PC-9 (cell line): ENCODE data around the gene KAT8. TPM values are rescaled to one million over a fixed set of nuclear protein-coding genes. Genes with fewer than 3 reads are reported as not detected.

Source experiments
- BruUV-seq: library from RNA; stranded (reverse); fragments of 400-500 nt; replicated peaks from 2 replicates; lab custom pipeline; 2021; lab: Mats Ljungman, UMichigan
- CTCF ChIA-PET: fragments of 300-600 bp; sonication (Branson Sonifier 250); formaldehyde crosslinking; loops from one replicate; lab custom pipeline; 2022; ENCODE audit warnings: antibody characterized with exemption; lab: Charles Lee
- POLR2A ChIA-PET: fragments of 300-600 bp; sonication (Branson Sonifier 250); formaldehyde crosslinking; loops from one replicate; lab custom pipeline; 2022; ENCODE audit warnings: antibody characterized with exemption; ENCODE audit not compliant: unreplicated experiment; lab: Charles Lee
- DNase-seq, 2 experiments: peaks; one replicate each; pipeline versions ENCODE4 v3.0.0 to v3.0.0-alpha.2; 2015 to 2022; ENCODE audit warnings: mixed read lengths in 1 of 2
- H2AFZ ChIP-seq: fragments of 200-600 bp; sonication (generic); 2 replicates; pipeline ENCODE4 v1.8.1; 2017; ENCODE audit warnings: antibody characterized with exemption
- H3F3A ChIP-seq: fragments of 200-600 bp; sonication (generic); 2 replicates; pipeline ENCODE4 v1.8.1; 2017; ENCODE audit warnings: antibody characterized with exemption, mild to moderate bottlenecking, low read depth; ENCODE audit not compliant: insufficient read depth
- H3K27ac ChIP-seq: fragments of 200-600 bp; sonication (generic); 2 replicates; pipeline ENCODE4 v1.6.1; 2016; ENCODE audit warnings: mixed run types
- H3K27me3 ChIP-seq: fragments of 200-600 bp; sonication (generic); 2 replicates; pipeline ENCODE4 v1.6.1; 2016; ENCODE audit warnings: low read depth, mixed run types; ENCODE audit not compliant: insufficient read depth
- H3K36me3 ChIP-seq: fragments of 200-600 bp; sonication (generic); 2 replicates; pipeline ENCODE4 v1.6.1; 2016; ENCODE audit warnings: low read depth, mixed run types
- H3K4me1 ChIP-seq: fragments of 200-600 bp; sonication (generic); replicated peaks from 2 replicates; pipeline ENCODE4 v1.6.1; 2016; ENCODE audit warnings: mixed run types; ENCODE audit not compliant: insufficient read depth
- H3K4me2 ChIP-seq: fragments of 200-600 bp; sonication (generic); 2 replicates; pipeline ENCODE4 v1.6.1; 2017; ENCODE audit warnings: mixed run types
- H3K4me3 ChIP-seq: fragments of 200-600 bp; sonication (generic); 2 replicates; pipeline ENCODE4 v1.6.1; 2016; ENCODE audit warnings: mixed run types
- H3K79me2 ChIP-seq: fragments of 200-600 bp; sonication (generic); 2 replicates; pipeline ENCODE4 v1.6.1; 2017; ENCODE audit warnings: low read depth, mixed run types
- H3K9me2 ChIP-seq: fragments of 200-600 bp; sonication (generic); 2 replicates; pipeline ENCODE4 v1.8.1; 2017; ENCODE audit warnings: mild to moderate bottlenecking; ENCODE audit not compliant: insufficient read depth
- H3K9me3 ChIP-seq: fragments of 200-600 bp; sonication (generic); 2 replicates; pipeline ENCODE4 v1.8.1; 2016; ENCODE audit warnings: low read depth; ENCODE audit not compliant: insufficient read depth
- H4K20me1 ChIP-seq: fragments of 200-600 bp; sonication (generic); 2 replicates; pipeline ENCODE4 v1.8.1; 2017; ENCODE audit not compliant: insufficient read depth
- EZH2 ChIP-seq: fragments of 200-600 bp; sonication (generic); IDR thresholded peaks from 2 replicates; pipeline ENCODE4 v1.8.0; 2017; ENCODE audit warnings: antibody characterized with exemption, low read depth
- intact Hi-C: fragments of 100-400 bp; cut with micrococcal nuclease; formaldehyde crosslinking; loops from one replicate; pipeline ENCODE4 v1.10.0; 2022; ENCODE audit not compliant: unreplicated experiment
- total RNA-seq: library from RNA; stranded (reverse); gene quantifications from 2 replicates; pipeline ENCODE4 v1.2.3, GENCODE V29; 2021
- TF ChIP-seq, protein P1 (sequence below): fragments of 200-600 bp; sonication (generic); conservative IDR thresholded peaks from 2 replicates; pipeline ENCODE4 v1.6.1; 2017; ENCODE audit warnings: mixed run types, antibody characterized with exemption, mild to moderate bottlenecking, moderate library complexity

The KAT8 gene
- total RNA-seq, 1 experiment from 2014 or later: 81.4 TPM

DNA sequence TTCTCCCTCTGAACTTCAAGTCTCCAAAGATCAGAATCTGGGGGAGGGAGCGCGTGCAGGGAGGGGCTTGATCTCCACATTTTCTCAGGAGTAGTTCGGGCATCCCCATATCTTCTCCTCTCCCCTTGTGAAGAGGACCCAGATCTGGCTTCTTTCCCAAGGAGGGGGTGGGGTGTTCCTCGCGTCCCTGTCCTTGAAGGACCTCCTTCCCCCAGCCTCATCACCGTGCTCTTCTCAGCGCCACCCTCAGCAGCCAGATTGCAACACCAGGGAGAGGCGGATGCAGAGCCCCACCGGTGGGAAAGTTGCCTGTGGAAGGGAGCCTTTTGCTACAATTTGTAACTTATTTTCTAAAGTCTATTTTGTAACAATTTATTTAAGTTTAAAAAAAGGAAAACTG is 34.4 kb upstream of the KAT8 start:
- CTCF ChIA-PET: no interaction called here
- Histone ChIP-seq H3K27me3 (no peaks in the 10 kb centered on the region), H3K36me3 (peaks cover 5% of the 10 kb centered on the region), H4K20me1 (peaks cover 37% of the 10 kb centered on the region), H3K4me2 (no peak overlapping the region), H3K4me1 (no peaks in the 10 kb centered on the region), H3K79me2 (no peaks in the 10 kb centered on the region), H3K4me3 (no peak overlapping the region), H2AFZ (no peak overlapping the region), H3K9me3 (no peaks in the 10 kb centered on the region), H3F3A (peaks cover 17% of the 10 kb centered on the region; the same call in 1 of the 2 replicates), H3K27ac (no peak overlapping the region), H3K9me2 (no peaks in the 10 kb centered on the region)
- intact Hi-C loops: no loop called here
- TF ChIP-seq EZH2: no peak
- TF ChIP-seq, protein P1, sequence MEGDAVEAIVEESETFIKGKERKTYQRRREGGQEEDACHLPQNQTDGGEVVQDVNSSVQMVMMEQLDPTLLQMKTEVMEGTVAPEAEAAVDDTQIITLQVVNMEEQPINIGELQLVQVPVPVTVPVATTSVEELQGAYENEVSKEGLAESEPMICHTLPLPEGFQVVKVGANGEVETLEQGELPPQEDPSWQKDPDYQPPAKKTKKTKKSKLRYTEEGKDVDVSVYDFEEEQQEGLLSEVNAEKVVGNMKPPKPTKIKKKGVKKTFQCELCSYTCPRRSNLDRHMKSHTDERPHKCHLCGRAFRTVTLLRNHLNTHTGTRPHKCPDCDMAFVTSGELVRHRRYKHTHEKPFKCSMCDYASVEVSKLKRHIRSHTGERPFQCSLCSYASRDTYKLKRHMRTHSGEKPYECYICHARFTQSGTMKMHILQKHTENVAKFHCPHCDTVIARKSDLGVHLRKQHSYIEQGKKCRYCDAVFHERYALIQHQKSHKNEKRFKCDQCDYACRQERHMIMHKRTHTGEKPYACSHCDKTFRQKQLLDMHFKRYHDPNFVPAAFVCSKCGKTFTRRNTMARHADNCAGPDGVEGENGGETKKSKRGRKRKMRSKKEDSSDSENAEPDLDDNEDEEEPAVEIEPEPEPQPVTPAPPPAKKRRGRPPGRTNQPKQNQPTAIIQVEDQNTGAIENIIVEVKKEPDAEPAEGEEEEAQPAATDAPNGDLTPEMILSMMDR: no peak
- POLR2A ChIA-PET: no interaction called here
- no TSS peak for BruUV-seq
- DNase-seq: no peak

DNA sequence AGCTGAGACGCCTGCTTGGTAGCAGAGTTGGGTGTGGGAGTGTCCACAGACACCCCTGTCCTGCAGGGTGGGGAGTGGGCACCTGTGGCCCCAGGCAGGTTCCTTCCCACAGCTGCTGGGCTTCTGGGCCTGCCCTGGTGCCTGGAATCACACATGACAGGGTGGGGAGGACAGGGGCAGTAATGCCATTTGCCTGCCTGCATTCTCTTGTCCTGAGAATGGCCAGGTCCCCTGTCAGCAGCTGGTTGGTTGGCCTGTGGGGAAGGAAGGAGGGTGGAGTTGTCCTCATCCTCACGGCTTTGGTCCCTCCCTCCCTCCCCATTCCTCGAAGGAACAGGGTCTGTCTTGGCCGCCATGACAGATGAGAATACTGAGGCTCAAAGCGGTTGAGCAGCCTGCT is 33.9 kb upstream of the KAT8 start:
- H3K4me2 ChIP-seq: no peak overlapping the region
- H3K36me3 ChIP-seq: peaks cover 5% of the 10 kb centered on the region
- no peaks in the 10 kb centered on the region for H3K9me3 ChIP-seq
- H3K79me2 ChIP-seq: no peaks in the 10 kb centered on the region
- H3K27ac ChIP-seq: no peak overlapping the region
- ChIA-PET CTCF (no interaction called here), POLR2A (no interaction called here)
- TF ChIP-seq, protein P1: no peak
- no peak for TF ChIP-seq EZH2
- no peak overlapping the region for H2AFZ ChIP-seq
- no peaks in the 10 kb centered on the region for H3K4me1 ChIP-seq
- no peak for DNase-seq
- no peaks in the 10 kb centered on the region for H3K9me2 ChIP-seq
- no peak overlapping the region for H3K4me3 ChIP-seq
- H4K20me1 ChIP-seq: peaks cover 35% of the 10 kb centered on the region
- no peaks in the 10 kb centered on the region for H3K27me3 ChIP-seq
- intact Hi-C loops: no loop called here
- H3F3A ChIP-seq: peaks cover 17% of the 10 kb centered on the region; the same call in 1 of the 2 replicates
- BruUV-seq: no TSS peak

DNA sequence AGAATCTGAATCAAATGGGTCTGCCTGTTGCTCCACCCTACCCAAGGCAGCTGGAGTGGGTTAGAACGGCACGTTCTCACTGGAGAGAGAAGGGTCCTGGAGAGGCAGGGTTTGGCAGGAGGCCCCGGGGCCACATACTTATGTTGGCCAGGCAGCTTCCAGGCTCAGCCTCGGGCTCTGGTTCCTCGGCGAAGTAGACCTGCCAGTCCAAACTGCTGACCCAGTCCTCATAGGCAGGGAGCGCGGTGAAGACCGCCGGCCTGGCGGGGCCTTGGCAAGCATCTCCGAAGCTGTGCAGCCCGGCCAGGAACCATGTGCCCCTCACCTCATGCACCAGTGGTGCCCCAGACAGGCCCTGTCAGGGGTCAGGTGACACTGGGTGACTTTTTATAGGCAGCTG is 33.5 kb upstream of the KAT8 start:
- POLR2A ChIA-PET: no interaction called here
- intact Hi-C loops: no loop called here
- CTCF ChIA-PET: no interaction called here

More for the DNA sequence above, 33.5 kb upstream of the KAT8 start:
- no peak for DNase-seq
- Histone ChIP-seq H3K4me2 (no peak overlapping the region), H3K79me2 (no peaks in the 10 kb centered on the region), H3K27ac (no peak overlapping the region), H3F3A (peaks cover 17% of the 10 kb centered on the region; the same call in 1 of the 2 replicates), H3K36me3 (peaks cover 5% of the 10 kb centered on the region), H2AFZ (no peak overlapping the region), H3K9me3 (no peaks in the 10 kb centered on the region), H3K4me1 (no peaks in the 10 kb centered on the region), H4K20me1 (peaks cover 33% of the 10 kb centered on the region), H3K4me3 (no peak overlapping the region), H3K27me3 (no peaks in the 10 kb centered on the region), H3K9me2 (no peaks in the 10 kb centered on the region)
- BruUV-seq: no TSS peak
- TF ChIP-seq, protein P1: no peak
- no peak for TF ChIP-seq EZH2
